ENCODE results near the gene TMEM35B.
"Not testable (repeated sequence)": the region's sequence is repeated elsewhere in the genome, so short reads cannot be mapped to it uniquely, and the experiment has no call there.

TMEM35B gene
- total RNA-seq = 0 to 0.12 (median 0.04) reads per million in 18 experiments

DNA sequence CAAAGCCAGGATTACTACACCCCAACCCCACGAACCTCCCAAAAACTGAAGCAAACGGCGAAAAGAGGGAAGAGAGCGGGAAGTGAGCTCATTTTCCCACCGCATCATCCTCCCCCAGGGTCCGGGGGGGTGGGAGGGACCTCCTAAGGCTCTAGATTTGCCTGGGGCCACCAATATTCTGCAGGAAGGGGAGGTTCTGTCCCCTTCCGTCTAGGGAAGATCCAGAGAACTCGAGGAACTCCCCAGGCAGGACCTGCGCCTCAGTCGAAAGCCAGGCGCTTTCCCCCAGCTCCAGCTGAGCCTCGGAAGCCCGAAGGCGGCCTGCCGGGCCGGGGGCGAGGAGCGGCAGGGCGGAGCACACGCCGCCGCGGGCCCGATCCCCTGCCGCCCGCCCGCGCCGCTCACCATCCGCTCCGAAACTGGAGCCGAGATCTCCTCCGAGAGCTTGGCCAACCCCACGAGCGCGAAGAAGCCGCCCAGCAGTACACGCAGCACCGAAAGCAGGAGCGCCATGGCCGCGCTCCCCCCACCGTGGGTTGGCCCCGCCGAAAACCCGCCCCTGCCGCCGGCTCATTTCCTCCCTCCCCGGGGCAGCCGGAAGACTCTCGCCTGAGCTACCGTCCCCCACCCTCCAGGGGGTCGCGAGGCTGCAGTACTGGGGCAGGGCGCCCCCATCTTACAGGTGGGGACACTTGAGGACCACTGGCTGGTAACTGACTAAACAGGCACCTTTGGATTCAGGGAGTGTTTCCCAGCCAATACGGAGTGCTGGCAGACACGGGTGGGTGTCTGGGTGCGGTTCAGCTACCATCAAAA is at the start of gene TMEM35B:
TSS of gene TMEM35B (minus strand) at position 555 of the 816 bp plus-strand sequence. CDS start at position 513, 42 bp downstream.
- peak; percentile 81 to 87 for DNase-seq

DNA sequence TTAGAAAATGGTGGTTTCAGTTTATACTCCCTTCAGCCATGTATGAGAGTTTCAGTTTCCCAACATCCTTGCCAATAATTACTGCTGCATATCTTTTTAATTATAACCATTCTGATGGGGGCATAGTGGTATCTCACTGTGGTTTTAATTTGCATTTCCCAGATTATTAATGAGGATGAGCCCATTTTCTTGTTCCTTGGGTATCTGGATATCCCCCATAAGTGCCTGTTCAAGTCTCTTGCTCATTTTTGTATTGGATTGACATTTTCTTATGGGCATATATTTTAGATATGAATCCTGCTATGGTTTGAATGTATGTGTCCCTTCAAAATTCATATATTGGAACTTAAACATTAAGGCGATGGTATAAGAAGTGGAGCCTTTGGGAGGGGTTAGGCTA is 48.2 kb upstream of the TMEM35B start:
- DNase-seq = no peak

DNA sequence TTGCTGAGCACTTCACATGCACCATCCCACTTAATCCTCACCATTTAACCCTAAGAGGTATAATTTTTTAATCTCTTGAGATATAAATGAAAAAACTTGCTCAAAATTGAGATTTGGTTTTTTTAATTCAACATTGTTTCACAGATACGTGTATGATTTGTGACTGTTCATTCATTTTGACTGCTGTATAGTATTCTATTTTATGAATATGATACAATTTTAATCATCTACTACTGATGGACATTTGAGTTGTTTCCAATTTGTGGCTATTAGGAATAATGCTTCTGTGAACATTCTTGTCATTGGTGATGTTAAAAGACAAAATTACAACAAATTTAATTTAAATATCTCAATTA is 47.2 kb upstream of the TMEM35B start:
- DNase-seq = no peak

DNA sequence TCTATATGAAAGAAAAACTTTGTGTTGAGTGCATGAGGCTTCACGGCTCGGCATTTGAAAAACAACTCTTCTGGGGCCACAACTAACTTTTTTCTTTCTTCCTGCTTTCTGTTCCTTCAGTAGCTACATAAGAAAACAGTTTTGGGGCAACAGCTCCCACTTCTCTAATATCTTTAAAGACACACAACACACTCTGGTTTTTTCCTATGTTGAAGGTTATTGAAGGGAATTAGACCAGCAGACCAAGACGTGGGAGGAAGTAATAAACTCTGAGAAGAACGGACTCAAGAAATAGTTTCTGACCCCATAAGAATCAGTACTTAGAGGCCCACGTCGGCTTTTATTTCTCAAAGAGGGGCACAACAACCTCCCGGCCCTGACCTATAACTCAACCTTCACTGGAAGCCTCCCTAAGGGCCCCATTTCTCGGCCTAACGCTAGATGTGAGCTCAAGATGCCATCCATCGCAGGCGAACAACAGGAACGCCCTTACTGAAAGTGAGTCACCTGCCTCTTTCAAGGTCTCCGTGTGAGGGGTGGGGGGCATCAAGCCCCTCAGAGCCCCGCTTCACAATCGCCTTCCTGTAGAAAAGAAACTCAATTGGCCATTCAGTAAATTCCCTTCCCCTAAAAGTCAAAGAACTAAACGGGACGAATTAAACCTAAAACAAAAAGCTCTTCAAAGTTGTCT is 45.8 kb upstream of the TMEM35B start:
- peak; percentile 40 to 72 for DNase-seq

DNA sequence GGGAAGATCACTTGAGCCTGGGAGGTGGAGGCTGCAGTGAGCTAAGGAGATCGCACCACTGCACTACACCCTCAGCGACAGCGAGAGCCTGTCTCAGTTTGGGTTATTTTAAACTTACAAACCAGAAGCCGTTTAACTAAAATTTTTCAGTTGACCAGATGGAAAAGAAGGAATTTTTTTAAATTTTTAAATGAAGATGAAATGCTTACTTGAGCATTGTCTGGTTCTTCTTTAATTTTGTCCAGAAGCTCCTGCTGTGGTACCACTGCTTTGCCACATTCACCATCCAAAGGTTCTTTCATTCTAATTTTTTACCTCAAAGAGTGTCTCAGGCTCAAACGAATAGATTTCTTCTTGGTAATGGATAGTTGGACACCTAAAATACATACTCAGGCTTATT is 45.2 kb upstream of the TMEM35B start:
- no peak for DNase-seq

DNA sequence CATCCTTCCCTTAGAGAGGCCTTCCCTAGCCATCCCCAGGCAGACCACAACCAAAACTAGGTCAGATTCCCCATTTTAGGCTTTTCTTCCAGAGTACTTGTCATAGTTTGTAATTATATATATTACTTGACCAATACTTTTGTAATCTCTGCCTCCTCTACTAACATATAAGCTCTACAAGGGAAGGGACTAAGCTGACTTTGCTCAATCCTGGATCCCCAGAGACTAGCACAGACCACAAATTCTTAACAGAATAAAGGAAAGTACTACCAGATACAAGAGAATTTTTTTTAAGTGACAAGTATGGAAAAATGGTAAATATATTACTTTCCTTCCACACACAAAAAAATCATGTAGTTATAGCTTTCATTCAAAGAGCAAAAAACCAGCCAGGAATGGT is 44.6 kb upstream of the TMEM35B start:
- DNase-seq = peak in 1 of 2 donors; percentile 2

DNA sequence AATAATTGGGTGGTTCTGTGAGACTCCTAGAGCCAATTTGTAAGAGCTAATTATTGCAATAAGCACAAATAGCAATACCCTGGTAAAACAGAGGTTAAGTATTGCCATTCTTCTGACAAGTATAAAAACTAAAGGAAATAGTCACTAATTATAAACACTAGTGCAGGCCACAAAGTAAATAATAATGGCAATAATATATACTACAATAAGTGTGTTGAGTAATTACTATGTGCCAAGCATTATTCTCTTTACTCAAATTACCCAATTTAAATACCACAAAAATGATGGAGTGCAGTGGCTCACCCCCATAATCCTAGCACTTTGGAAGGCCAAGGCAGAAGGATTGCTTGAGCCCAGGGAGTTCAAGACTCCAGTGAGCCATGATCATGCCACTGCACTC is 31.3 kb upstream of the TMEM35B start:
- no peak for DNase-seq

DNA sequence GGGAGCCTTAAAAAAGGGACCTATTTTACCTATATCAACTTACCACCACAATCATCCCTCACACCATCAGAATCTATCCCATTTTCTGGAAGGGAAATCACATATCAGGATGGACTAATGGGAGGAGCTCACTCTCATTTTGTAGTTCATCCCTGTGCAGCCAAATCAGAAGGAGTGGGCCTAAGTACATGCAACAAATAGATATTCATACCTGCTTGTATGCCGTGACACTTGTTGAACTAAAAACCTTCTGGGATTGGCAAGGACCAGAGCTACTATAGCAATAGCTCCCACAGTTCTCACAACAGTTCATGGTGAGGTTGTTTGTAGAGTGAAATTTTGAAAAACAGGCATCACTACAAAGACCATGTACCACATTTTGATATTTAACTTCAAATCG is 29.3 kb upstream of the TMEM35B start:
- DNase-seq = no peak

DNA sequence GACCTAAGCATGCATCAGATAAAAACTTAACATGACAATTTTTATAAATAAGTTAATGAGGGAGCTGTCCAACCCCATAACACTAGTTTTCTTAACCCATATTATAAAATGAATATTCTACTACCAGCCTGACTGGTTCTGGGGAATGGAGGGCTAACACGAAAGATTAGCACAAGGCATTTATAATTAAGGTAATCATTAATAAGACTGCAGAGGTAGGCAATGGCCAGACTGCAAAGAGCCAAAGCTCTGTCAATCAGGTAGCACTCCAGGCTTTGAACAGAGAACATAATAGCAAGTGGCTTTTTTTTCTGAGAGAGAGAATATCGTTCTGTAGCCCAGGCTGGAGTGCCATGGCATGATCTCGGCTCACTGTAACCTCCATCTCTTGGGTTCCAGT is 20.6 kb upstream of the TMEM35B start:
- DNase-seq = no peak

DNA sequence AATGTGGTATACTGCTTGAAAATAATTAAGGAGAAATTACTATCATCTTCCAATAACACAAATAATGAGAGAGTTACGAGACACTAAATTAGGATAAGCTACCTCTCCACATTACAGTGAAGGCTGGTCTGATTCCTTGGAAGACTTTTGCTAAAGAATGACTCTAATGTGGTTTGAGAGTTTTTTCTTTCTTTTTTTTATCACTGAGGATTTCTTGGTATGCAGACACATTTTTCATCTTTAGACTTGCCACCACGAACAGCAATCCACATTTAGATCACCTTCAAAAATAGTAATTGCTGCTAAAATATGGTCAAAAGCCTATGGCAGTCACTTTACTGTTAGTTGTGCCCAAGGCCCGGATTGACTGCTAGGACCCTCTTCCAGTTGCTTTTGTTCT is 16.6 kb upstream of the TMEM35B start:
- DNase-seq = no peak

DNA sequence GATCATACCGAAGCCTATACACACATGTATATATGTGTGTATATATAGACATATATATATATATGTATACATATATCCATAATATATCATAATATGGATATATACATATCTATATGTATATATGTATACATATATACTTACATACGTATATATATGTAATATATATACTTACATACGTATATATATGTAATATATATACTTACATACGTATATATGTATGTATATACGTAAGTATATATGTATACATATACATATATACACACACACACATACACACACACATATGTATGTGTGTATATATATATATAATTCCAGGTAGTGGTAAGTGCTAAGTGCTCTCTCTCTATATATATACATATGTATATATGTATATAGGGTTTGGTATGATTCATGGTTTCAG is 9.7 kb upstream of the TMEM35B start:
- no peak for DNase-seq

DNA sequence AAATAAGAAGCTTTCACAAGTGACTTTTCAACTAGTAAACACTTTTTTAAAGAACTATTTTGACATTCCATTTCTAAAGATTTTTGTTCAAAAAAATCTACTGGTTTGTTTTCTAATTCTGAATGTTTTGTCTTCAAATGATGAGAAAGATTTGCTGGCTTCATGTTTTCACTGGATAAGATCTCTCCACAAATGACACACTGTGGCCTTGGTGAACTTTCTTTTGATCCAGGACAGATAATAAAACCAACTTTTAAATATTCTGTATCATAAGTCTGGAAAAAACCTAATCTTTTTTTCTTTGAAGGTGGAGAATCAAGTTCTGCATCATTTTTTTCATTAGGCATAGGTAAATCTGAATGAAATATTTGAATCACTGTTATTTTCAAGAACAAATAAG is 3.4 kb upstream of the TMEM35B start:
- DNase-seq = no peak

DNA sequence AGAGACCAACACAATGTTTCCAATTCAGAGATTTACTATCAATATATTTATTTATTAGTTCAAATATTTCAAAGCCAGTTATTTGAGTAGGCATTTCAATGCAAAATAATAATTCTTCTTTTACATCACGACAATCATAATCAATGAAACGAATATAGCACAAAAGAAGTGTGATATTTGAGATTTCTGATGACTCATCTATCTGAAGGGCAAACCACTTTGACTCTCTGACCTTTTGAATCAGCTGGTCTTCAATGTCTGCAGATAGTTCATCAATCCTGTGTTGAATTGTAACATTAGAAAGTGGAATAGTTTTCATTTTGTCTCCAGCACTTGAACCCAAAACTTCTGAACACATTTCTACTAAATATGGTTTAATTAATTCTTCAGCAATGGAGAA is 3.0 kb upstream of the TMEM35B start:
- no peak for DNase-seq

DNA sequence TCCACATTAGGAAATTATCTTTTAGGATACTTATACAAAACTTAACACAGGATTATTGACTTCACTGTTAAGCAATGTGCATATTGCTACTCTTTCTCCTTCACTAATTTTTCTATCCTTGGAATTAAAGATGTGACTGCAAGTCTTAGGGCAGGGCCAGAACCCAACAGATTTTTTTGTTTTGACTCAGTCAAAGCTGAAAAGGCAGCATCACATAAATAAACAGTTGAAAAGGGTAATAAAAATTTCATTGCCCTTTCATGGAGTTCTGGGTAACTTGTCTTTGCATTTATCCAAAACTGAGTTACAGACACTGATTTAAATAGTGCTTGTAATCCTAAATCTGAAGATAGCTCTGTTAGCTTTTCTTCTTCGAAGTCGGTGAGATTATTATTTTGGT is 1.9 kb upstream of the TMEM35B start:
- DNase-seq = no peak

DNA sequence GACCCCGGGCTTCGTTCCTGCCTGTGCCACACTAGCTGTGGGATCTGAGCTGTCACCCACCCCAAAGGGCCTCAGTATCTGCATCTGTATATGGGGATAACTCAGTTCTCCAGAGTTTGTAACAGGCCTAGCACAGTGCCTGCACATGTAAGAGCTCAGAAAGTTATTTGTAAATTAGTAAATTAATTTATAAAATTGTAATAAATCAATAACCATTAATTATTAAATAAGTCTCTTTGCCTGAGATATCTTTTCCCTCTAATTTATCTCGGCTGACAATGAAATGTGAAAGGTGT is 410 bp upstream of the TMEM35B start:
- DNase-seq = not testable (repeated sequence)

DNA sequence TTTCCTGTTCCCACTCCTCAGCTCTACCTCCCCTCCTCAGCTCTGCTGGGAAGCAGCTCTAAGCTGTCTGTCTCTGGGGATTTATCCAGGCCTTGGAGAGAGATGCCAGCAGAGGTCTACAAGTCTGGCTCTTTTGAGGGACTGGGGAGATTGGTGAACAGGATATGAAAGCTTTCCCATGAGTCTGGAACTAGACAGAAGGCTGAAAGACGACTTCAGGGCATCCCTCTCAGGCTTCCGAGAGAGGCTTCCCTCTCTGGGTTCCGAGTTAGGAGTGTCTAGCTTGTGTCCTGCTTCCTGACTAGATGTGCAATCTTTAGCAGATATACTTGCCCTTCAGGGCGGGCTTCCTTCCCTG is 733 bp downstream of the TMEM35B start:
- DNase-seq = no peak

DNA sequence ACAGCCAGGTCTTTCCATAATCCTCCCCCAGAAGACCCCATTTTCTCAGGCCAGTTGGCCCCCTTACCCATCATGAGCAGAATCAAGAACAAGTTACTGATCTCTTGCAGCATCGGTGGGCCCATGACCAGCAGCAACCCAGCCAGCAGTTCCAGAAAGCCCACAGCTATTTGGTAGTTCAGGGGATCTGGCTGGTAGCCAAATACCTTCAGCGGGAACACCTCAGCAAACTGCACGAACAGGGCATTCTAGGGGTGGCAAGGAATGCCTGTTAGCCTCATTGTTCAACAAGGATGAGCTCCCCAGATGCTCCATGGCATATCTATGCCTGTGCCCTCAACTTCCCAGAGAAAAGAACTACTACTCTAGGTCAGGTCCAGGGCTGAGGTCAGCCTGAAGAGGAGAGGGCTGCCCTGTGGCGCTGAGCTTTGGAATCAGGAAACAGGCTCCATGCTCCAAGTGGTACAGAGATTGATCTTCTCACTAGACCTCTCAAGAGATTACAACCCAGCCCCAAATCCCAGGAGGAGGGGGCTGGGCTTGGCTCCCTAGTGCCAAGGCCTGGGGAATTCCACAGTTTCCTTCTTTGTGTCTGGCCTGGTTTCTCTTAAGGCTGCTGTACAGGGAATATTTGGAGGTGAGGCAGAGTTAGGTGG is 1.3 kb downstream of the TMEM35B start:
- no peak for DNase-seq

DNA sequence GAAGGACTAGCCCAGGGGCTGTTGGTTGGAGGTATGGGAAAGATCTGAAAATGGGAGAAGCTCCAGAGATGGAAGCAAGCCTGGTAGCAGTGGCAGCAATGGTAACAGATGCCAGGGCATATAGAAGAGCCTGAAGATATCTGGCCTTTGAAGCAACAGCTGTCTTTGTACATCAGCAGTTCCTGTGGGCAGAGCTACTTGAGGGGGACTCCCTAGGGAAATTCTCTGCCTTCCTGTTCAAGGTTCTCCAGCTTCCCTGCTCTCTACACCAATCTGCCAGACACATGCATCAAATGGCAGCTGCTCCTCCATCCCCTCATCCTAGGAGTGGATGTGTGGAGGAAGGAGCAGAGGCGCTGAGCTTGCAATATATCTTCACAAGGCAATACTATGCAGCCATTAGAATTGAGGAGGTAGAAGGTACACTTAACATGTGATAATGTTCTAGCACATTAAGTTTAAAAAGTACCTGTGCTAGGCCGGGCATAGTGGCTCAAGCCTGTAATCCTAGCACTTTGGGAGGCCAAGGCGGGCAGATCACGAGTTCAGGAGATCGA is 2.2 kb downstream of the TMEM35B start:
- DNase-seq = no peak

DNA sequence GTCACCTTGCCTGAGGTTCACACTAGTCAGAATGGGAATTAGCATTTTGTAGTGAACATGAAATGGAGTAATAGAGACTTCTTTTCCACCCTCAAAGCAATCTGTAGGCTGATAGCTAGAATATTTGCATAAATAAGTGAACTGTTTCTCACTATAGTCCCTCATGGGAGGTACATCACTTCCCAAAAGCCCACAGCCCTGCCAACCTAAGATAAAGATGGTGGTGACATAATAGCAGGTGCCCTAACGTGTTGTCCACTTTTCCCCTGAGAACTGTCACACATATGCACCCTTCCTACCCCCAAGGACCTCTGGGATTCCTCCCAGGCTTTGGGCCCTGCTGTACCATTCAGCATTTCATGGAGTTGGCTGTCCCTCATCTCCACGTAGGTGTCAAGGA is 4.4 kb downstream of the TMEM35B start:
- DNase-seq = no peak

DNA sequence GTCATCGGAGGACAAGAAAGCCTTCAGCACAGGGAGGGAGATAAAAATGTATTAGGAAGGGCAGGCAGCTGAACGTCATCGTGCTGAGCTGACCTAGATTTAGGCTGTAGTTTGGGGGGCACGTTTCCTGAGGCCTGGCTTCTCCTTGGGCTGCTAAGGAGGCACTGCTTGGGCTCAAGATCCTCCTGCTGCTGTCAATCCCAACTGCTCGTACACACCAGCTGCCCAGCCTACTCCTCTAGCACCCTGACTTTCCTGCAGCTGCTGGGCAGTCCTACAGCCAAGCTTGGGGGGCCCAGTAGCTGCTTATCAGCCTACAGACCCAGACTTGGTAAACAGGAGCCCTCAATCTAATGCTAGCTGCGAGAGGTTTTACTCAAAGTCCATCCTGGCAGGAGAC is 6.2 kb downstream of the TMEM35B start:
- DNase-seq = no peak

DNA sequence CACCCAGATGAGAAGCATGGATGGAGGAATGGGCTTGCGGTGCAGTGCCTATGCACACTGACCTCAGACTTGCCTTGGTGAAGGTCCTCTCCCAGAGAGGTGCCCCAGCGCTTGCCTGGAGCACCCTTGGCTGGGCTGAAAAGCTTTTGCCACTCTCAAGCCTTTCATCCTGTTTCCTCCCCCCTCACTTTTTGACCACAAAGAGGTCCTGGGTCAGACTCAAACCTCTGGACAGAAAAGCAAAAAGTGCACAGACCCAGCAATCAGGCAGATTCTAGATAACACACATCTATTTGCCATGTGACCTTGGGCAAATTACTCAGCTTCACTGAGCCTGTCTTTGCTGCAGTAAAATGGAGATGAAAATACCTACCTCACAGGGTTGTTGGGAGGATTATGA is 7.3 kb downstream of the TMEM35B start:
- DNase-seq = no peak

DNA sequence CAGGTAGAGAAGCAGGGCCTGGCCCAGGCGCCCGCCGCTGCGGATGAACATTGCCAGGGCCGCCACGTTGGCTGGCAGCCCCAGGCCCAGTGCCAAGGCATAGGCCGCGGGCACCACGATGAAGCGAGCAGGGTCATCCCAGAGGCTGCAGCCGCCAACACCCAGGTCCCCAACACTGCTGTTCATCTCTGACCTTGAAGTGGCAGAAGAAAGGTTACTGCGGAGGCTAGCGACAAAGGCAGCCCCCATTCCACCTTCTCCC is 8.0 kb downstream of the TMEM35B start:
- DNase-seq = no peak

DNA sequence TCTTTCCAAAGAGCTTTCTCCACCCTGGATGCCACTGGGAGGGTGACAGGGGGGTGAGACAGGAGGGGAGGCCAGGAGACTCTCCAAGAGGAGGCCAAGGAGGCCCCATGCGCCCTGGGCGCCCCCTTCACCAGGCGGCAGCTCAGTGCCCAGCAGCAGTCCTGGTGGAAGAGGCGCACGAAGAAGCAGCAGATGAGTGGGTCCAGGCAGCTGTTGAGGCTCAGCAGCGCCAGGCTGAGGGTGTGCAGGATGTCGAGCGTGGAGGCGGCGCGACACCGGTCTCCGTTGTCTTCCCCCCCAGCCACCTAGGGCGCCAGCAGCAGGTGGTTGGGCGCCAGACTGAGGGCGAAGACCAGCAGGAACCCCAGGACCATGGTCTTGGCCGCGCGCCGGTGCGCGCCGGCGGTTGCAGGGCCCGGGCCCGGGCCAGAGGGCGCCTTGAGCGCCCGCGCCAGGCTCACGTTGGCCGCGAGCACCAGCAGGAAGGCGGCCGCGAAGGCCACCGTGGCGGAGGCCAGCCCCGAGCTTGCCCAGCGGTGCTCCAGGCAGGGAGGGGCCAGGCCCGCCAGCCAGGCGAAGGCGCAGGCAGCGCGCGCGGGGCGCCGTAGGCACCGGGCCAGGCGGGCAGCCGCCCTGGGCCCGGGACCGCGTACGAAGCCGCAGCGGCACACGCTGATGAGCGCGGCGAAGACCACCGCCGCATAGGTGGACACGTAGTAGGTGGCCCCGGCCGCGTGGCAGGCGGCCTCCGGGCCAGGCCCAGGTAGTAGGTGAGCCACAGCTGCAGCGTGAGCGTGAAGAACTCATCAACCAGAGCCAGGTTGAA is 8.6 kb downstream of the TMEM35B start:
- DNase-seq = no peak
